ENCODE results near the gene ZNF48.

Gene ZNF48

DNA sequence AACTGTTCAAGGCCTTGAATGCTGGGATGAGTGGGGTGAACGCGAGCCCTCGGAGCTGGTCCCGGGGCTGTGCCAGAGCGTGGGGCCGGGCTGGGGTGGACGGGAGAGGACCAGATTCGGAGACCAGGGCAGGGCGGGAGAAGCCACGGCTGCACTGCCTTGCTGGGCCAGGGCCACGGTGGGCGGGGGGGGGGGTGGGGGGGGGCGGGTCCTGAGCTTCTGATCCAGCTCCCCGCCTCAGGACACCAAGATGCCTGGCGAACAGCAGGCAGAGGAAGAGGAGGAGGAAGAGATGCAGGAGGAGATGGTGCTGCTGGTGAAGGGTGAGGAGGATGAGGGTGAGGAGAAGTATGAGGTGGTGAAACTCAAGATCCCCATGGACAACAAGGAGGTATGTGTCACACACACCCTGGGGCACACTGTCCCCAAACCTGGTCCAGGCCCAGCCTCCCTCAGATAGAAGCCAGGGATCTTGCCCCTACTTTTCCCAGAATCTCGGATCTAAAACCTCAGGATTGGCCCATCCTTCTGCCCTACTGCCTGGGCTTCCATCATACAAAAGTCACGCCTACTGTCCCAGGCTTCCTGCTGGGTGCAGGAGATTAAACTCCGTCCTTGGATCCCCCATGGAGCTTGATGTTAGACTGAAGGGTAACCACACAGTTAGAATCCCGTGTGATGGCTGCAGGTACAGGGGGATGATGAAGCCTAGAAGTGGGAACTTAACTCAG lies 12.7 kb downstream of the ZNF48 start:
- peak in 1 of 2 experiments; percentile 43 for DNase-seq

DNA sequence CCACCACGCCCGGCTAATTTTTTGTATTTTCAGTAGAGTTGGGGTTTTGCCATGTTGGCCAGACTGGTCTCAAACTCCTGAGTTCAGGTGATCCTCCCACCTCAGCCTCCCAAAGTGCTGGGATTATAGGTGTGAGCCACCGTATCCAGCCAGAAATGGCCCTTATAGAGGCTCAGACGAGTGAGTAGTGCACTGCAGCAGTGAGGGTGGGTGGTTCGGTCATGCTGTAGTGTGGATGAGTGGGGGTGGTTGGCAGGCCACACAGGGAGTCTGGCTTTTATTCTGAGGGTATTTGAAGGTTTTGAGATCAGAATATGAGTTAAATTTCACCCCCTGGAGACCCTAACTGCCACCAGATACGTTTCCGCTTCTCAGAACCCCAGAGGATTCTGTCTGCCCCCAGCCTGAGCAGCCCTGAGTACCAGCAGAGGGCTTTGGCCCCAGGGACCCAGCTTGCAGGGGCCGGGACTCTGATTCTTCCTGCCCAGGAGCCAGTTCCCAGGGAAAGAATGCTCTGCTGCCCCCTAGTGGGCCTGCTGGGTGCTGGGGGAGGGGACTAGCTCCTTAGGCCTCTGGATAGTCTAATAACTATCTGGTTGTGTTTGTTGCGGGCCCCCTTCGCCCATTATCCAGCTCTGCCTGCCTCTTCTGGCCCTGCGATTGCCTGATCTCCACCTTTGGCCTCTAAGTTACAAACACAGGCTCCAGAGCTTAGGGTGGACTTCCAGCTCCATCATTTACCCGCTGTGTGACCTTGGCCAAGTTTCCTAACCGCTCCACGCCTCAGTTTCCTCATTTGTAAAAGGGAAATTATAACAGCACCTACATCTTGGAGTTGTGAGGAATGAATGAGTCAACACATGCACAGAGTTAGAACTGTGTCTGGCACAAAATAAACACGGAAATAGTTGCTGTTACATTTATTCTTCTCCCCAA lies 14.2 kb downstream of the ZNF48 start:
- DNase-seq, result peak; percentile 96 to 98

DNA sequence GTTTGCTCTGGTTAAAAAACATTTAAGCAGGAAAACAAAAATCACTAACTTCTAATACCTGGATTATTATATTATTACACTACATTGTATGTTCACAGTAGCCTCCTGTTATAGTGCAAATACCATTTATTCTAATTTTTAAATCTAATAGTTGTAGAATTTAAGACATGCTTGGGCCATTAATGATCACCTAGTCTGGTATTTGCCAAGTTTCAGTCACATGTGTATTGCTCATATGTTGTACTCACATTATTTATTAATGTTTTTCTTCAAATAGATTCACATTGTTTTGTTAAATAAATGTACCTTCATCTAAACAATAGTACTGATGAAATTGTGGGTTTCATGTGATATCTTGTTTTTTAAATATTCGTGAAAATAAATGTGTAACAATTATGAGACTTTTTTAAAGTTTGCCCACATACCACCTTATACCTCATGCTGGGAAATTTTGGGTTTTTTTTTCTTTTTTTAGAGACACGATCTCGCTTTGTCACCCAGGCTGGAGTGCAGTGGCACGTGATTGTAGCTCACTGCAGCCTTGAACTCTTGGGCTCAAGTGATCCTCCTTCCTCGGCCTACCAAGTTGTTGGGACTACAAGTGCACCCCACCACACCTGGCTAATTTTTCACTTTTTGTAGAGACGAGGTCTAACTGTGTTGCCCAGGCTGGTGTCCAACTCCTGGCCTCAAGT lies 18.0 kb downstream of the ZNF48 start:
- DNase-seq, result no peak

GRCh38 chr16:30414159-30414558 lies 18.9 kb downstream of the ZNF48 start:
- DNase-seq, result no peak

- no peak for DNase-seq
These were observed 20.9 kb downstream of the ZNF48 start for GRCh38 chr16:30416047-30416603.

DNA sequence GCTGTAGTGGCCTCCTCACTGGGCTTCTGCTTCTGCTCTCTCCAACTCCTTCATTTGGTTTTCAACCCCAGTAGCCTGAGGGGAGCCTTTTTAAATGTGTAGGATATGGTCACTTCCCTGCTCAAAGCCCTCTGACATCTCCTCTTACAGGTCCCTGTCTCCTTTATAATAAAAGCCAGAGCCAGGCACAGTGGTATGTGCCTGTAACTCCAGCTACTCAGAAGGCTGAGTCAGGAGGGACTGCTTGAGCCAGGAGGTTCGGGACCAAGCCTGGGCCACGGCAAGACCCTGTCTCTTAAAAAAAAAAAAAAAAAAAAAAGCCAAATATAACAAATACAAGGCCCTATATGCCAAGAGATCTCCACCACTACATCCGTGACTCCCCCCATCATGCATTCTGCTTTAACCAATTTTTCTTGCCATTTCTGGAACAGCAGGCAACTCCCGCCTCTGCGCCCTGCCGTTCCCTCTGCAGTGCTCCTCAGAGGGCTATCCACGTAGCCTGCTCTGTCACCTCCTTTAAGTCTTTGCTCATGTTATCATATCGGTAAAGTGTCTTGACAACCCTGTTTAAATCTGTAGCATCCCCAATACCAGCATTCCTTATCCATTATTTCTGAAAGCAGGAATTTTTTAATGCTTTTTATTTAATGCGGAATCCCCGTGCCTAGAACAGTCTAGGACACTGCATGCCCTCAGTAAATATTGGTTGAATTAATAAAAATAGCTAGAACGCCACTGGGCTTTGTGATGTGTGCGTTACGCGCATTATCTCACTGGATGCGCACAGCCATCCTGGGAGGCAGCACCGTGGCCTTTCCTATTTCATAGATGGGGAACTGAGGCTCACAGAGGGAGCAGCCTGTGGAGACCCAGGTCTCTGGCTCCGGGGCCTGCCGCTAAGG lies 21.7 kb downstream of the ZNF48 start:
- no peak for DNase-seq

DNA sequence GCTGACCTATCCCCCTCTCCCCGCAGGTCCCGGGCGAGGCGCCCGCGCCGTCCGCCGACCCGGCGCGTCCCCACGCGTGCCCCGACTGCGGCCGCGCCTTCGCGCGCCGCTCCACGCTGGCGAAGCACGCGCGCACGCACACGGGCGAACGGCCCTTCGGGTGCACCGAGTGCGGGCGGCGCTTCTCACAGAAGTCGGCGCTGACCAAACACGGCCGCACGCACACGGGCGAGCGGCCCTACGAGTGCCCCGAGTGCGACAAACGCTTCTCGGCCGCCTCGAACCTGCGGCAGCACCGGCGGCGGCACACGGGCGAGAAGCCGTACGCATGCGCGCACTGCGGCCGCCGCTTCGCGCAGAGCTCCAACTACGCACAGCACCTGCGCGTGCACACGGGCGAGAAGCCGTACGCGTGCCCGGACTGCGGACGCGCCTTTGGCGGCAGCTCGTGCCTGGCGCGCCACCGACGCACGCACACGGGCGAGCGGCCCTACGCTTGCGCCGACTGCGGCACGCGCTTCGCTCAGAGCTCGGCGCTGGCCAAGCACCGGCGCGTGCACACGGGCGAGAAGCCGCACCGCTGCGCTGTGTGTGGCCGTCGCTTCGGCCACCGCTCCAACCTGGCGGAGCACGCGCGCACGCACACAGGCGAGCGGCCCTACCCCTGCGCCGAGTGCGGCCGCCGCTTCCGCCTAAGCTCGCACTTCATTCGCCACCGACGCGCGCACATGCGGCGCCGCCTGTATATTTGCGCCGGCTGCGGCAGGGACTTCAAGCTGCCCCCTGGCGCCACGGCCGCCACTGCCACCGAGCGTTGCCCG lies 22.5 kb downstream of the ZNF48 start:
- DNase-seq, result peak; percentile 89 to 93

- DNase-seq, result no peak
These were observed 23.3 kb downstream of the ZNF48 start for GRCh38 chr16:30418350-30419181.

GRCh38 chr16:30421010-30421409 lies 25.8 kb downstream of the ZNF48 start:
- no peak for DNase-seq

- no peak for DNase-seq
These were observed 32.8 kb downstream of the ZNF48 start for GRCh38 chr16:30428055-30428454.

GRCh38 chr16:30429418-30429677 lies 34.1 kb downstream of the ZNF48 start:
- no peak for DNase-seq

- peak; percentile 97 to 98 for DNase-seq
These were observed 34.6 kb downstream of the ZNF48 start, which contains the start of gene DCTPP1 for GRCh38 chr16:30429678-30430427. Gene DCTPP1, minus strand, starts transcription at chr16:30430030. Its CDS starts 50 bp downstream, at chr16:30429980.

DNA sequence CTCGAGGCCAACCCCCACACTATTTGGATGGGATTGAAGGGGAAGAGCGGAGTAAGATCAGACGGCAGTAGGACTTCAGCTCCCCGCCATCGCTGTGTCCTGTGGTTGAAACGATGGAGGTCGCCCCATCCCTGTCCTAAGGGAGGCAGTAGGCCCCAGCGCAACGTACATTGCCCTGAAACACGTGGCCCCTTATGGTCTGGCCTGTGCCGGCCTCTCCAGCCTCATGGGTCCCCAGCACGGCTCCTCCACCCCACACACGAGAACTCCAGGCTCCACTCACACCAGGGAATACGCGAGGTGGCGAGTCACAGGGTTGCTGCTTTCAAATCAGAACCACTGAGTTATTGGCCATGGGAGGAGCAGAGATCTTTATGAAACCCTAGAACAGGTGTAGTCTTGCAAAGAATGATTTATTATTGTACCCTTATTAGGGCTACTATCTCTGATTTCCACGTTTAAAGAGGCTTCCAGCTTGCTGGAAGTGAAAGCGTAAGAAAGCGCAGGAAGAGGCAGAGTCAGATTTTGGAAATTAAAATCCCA lies 35.3 kb downstream of the ZNF48 start:
- no peak for DNase-seq

- peak; percentile 86 to 87 for DNase-seq
These were observed 39.6 kb downstream of the ZNF48 start for GRCh38 chr16:30434852-30435251.

- DNase-seq, result no peak
These were observed 42.4 kb downstream of the ZNF48 start for GRCh38 chr16:30437511-30438046.

- no peak for DNase-seq
These were observed 43.6 kb downstream of the ZNF48 start for GRCh38 chr16:30438835-30439234.

- no peak for DNase-seq
These were observed 44.6 kb downstream of the ZNF48 start for GRCh38 chr16:30439720-30440348.

DNA sequence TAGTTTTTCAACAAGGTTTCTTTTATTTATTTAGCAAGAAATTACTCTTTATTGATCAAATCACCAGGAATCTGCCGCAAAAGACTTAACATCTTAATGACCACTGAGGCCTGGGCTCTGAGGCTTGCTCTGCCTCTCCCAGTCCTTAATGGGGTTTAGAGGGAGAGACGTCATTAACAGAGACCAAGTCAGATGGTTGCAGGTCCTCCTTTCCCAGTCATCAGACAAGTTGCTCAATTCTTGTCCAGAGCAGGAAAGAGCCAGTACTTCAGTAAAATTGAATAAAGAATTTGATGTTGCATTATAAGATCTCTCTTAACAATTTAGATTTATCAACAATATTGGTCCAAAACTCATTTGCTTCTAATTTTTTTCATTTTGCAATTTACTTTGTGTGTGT lies 48.4 kb downstream of the ZNF48 start:
- DNase-seq, result no peak

Data from activated T-cell treated with anti-CD3 and anti-CD28 coated beads, Interleukin-2, amount 50 U/mL, for 48 hours (primary cell).